Mesenchymal stem cell (in vitro differentiated cells and primary cell): ENCODE data around the gene SPRTN.

ENCODE experiments used
- DNase-seq: peaks from one replicate; pipeline ENCODE4 v3.0.0-alpha.2; 2013
- H2AFZ ChIP-seq: one replicate; pipeline ENCODE4 v1.6.1; 2013; ENCODE audit warnings: low read depth, mild to moderate bottlenecking, control low read depth, inconsistent platforms, low read length, moderate library complexity
- H2AK5ac ChIP-seq: 2 replicates; pipeline ENCODE4 v1.6.1; 2013; ENCODE audit warnings: low read length, moderate library complexity, mild to moderate bottlenecking, inconsistent platforms; ENCODE audit not compliant: severe bottlenecking
- H2BK120ac ChIP-seq: one replicate; pipeline ENCODE4 v1.6.1; 2013; ENCODE audit warnings: low read depth, mild to moderate bottlenecking, inconsistent platforms, low read length, moderate library complexity
- H2BK12ac ChIP-seq, 2 experiments: one replicate each; pipeline ENCODE4 v1.6.1; 2013; ENCODE audit warnings: inconsistent platforms in 2 of 2, low read length in 2 of 2, mild to moderate bottlenecking in 2 of 2, moderate library complexity in 2 of 2, control low read depth in 1 of 2
- H2BK15ac ChIP-seq: one replicate; pipeline ENCODE4 v1.6.1; 2013; ENCODE audit warnings: mild to moderate bottlenecking, low read depth, inconsistent platforms; ENCODE audit not compliant: poor library complexity, severe bottlenecking
- H2BK5ac ChIP-seq: 2 replicates; pipeline ENCODE4 v1.6.1; 2013; ENCODE audit warnings: low read depth, mild to moderate bottlenecking, low read length, control low read depth, inconsistent platforms; ENCODE audit not compliant: poor library complexity, severe bottlenecking
- H3K14ac ChIP-seq, 2 experiments: one replicate each; pipeline ENCODE4 v1.6.1; 2013; ENCODE audit warnings: inconsistent platforms in 2 of 2, low read length in 2 of 2, control low read depth in 1 of 2, mild to moderate bottlenecking in 1 of 2, moderate library complexity in 1 of 2
- H3K18ac ChIP-seq, 2 experiments: one replicate each; pipeline ENCODE4 v1.6.1; 2013; ENCODE audit warnings: inconsistent platforms in 2 of 2, low read length in 2 of 2, control low read depth in 1 of 2, low read depth in 1 of 2, mild to moderate bottlenecking in 1 of 2
- H3K23ac ChIP-seq, 2 experiments: one replicate each; pipeline ENCODE4 v1.6.1; 2013; ENCODE audit warnings: inconsistent platforms in 2 of 2, low read length in 2 of 2, mild to moderate bottlenecking in 2 of 2, moderate library complexity in 2 of 2, control low read depth in 1 of 2
- H3K27ac ChIP-seq: 2 replicates; pipeline ENCODE4 v1.5.1; 2013; ENCODE audit warnings: mild to moderate bottlenecking, moderate library complexity, low read length, control low read depth, inconsistent platforms; ENCODE audit not compliant: poor library complexity, severe bottlenecking
- H3K27me3 ChIP-seq, 2 experiments: 2 replicates each; pipeline versions ENCODE4 v1.6.1 to v1.7.0; 2013; ENCODE audit warnings: low read length in 2 of 2, mild to moderate bottlenecking in 2 of 2, moderate library complexity in 2 of 2, control low read depth in 1 of 2, inconsistent platforms in 1 of 2; ENCODE audit not compliant: control insufficient read depth in 1 of 2, insufficient read depth in 1 of 2
- H3K36me3 ChIP-seq, 2 experiments: 2 replicates each; pipeline versions ENCODE4 v1.6.1 to v1.7.0; 2013; ENCODE audit warnings: low read length in 2 of 2, control low read depth in 1 of 2, inconsistent platforms in 1 of 2, low read depth in 1 of 2, mild to moderate bottlenecking in 1 of 2; ENCODE audit not compliant: insufficient read depth in 2 of 2, control insufficient read depth in 1 of 2
- H3K4ac ChIP-seq, 2 experiments: one replicate each; pipeline ENCODE4 v1.6.1; 2013; ENCODE audit warnings: inconsistent platforms in 2 of 2, low read length in 2 of 2, mild to moderate bottlenecking in 2 of 2, moderate library complexity in 2 of 2, control low read depth in 1 of 2, low read depth in 1 of 2
- H3K4me1 ChIP-seq: 2 replicates; pipeline ENCODE4 v1.6.1; 2013; ENCODE audit warnings: low read depth, low read length, control low read depth; ENCODE audit not compliant: control insufficient read depth, insufficient read depth
- H3K4me2 ChIP-seq: 2 replicates; pipeline ENCODE4 v1.6.1; 2013; ENCODE audit warnings: low read length, mild to moderate bottlenecking, inconsistent platforms; ENCODE audit not compliant: poor library complexity, severe bottlenecking
- H3K4me3 ChIP-seq, 2 experiments: 2 replicates each; pipeline versions ENCODE4 v1.5.1 to v1.7.0; 2013; ENCODE audit warnings: low read length in 2 of 2, mild to moderate bottlenecking in 2 of 2, control low read depth in 1 of 2, low read depth in 1 of 2; ENCODE audit not compliant: insufficient read depth in 1 of 2
- H3K79me1 ChIP-seq: replicated peaks from 2 replicates; pipeline ENCODE4 v1.6.1; 2013; ENCODE audit warnings: mild to moderate bottlenecking, control low read depth, low read length, inconsistent platforms; ENCODE audit not compliant: poor library complexity, severe bottlenecking
- H3K9ac ChIP-seq: 2 replicates; pipeline ENCODE4 v1.7.0; 2013; ENCODE audit warnings: mild to moderate bottlenecking, low read length, moderate library complexity
- H3K9me3 ChIP-seq: 2 replicates; pipeline ENCODE4 v1.7.0; 2013; ENCODE audit warnings: mild to moderate bottlenecking, low read length; ENCODE audit not compliant: control insufficient read depth
- H4K8ac ChIP-seq: one replicate; pipeline ENCODE4 v1.6.1; 2013; ENCODE audit warnings: inconsistent platforms, mild to moderate bottlenecking, low read length, moderate library complexity
- H4K91ac ChIP-seq: one replicate; pipeline ENCODE4 v1.6.1; 2013; ENCODE audit warnings: mild to moderate bottlenecking, low read length, inconsistent platforms
- WGBS: methylation state at CpG from one replicate; pipeline ENCODE4 v1.1.7; 2013; ENCODE audit warnings: mixed read lengths; 5-methylcytosine and 5-hydroxymethylcytosine counted together

The SPRTN gene

DNA sequence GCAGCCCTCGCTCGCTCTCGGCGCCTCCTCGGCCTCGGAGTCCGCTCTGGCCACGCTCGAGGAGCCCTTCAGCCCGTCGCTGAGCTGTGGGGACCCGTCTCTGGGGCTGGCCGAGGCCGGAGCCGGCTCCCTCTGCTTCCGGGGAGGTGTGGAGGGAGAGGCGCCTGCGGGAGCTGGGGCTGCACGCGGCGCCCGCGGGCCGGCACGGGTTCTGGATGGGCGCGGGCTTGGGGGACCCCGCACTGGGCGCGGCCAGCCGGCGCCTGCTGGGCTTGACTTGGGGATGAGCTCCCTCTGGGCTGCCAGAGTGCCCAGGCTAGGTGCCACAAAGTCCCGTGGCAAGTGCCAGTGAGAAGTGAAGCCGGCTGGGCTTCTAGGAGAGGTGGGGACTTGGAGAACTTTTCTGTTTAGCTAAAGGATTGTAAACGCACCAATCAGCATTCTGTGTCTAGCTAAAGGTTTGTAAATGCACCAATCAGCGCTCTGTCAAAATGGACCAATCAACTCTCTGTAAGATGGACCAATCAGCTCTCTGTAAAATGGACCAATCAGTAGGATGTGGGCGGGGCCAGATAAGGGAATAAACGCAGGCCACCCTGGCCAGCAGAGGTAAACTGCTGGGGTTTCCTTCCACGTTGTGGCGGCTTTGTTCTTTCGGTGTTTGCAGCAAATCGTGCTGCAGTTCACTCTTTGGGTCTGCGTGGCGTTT lies 20.6 kb upstream of the SPRTN start:
- Histone ChIP-seq H3K23ac (no peak overlapping the region), H3K27ac (no peak overlapping the region), H3K14ac (no peak overlapping the region), H3K4ac (no peak overlapping the region), H3K4me3 (no peak overlapping the region), H3K4me1 (no peaks in the 10 kb centered on the region), H2AFZ (no peak overlapping the region), H2BK120ac (no peak overlapping the region), H3K9me3 (no peaks in the 10 kb centered on the region), H3K27me3 (no peaks in the 10 kb centered on the region), H3K79me1 (no peaks in the 10 kb centered on the region), H3K36me3 (no peaks in the 10 kb centered on the region), H4K8ac (no peak overlapping the region), H3K18ac (no peak overlapping the region), H2BK15ac (no peak overlapping the region), H4K91ac (no peak overlapping the region), H3K4me2 (no peak overlapping the region), H2BK5ac (no peak overlapping the region), H2BK12ac (no peak overlapping the region), H3K9ac (no peak overlapping the region), H2AK5ac (no peak overlapping the region)
- DNase-seq, result no peak
- 93% methylated on average over 44 of the region's 44 CpGs for WGBS

GRCh38 chr1:231318015-231318355 lies 20.1 kb upstream of the SPRTN start:
- no peak overlapping the region for H3K4ac ChIP-seq
- WGBS, result 97% methylated on average over 13 of the region's 15 CpGs
- H3K27ac ChIP-seq, result no peak overlapping the region
- no peak overlapping the region for H2BK5ac ChIP-seq
- no peak overlapping the region for H2BK15ac ChIP-seq
- no peak overlapping the region for H3K14ac ChIP-seq
- H3K36me3 ChIP-seq, result no peaks in the 10 kb centered on the region
- H3K23ac ChIP-seq, result no peak overlapping the region
- H3K27me3 ChIP-seq, result no peaks in the 10 kb centered on the region
- H2AK5ac ChIP-seq, result no peak overlapping the region
- no peak overlapping the region for H4K8ac ChIP-seq
- no peak overlapping the region for H3K9ac ChIP-seq
- no peak overlapping the region for H3K4me2 ChIP-seq
- H3K4me3 ChIP-seq, result no peak overlapping the region
- no peak overlapping the region for H2BK12ac ChIP-seq
- no peaks in the 10 kb centered on the region for H3K79me1 ChIP-seq
- H2BK120ac ChIP-seq, result no peak overlapping the region
- H3K4me1 ChIP-seq, result no peaks in the 10 kb centered on the region
- H2AFZ ChIP-seq, result no peak overlapping the region
- no peak for DNase-seq
- no peak overlapping the region for H4K91ac ChIP-seq
- H3K9me3 ChIP-seq, result no peaks in the 10 kb centered on the region
- no peak overlapping the region for H3K18ac ChIP-seq

DNA sequence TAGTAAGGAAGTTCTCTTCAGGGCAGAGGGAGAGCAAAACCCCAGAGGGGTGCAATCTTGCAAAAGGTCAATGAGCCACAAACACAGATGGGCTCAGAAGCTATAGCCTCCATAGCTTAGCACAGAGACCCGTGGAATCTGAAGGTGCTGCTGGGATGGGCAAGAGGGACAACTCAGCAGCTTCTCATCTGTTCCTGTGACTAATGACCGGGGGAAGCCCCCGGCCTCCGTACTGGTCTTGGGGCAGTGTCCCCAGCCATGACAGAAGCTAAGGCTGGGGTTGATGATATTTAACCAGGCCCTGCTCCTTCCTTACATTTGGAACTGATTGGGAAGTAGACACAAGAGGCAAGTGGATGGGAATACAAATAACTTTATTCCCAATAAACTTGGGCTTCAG lies 19.5 kb upstream of the SPRTN start:
- H3K9me3 ChIP-seq, result no peaks in the 10 kb centered on the region
- H4K8ac ChIP-seq, result no peak overlapping the region
- H3K14ac ChIP-seq, result no peak overlapping the region
- 82% methylated on average over 4 of the region's 4 CpGs for WGBS
- H2BK12ac ChIP-seq, result no peak overlapping the region
- no peaks in the 10 kb centered on the region for H3K79me1 ChIP-seq
- H3K27me3 ChIP-seq, result no peaks in the 10 kb centered on the region
- no peaks in the 10 kb centered on the region for H3K36me3 ChIP-seq
- H2BK120ac ChIP-seq, result no peak overlapping the region
- no peak overlapping the region for H3K18ac ChIP-seq
- no peak overlapping the region for H3K4me3 ChIP-seq
- no peak overlapping the region for H3K27ac ChIP-seq
- H3K4ac ChIP-seq, result no peak overlapping the region
- no peak overlapping the region for H3K4me2 ChIP-seq
- H4K91ac ChIP-seq, result no peak overlapping the region
- no peak overlapping the region for H2BK15ac ChIP-seq
- no peaks in the 10 kb centered on the region for H3K4me1 ChIP-seq
- H2AFZ ChIP-seq, result no peak overlapping the region
- no peak for DNase-seq
- H3K23ac ChIP-seq, result no peak overlapping the region
- no peak overlapping the region for H2BK5ac ChIP-seq
- H3K9ac ChIP-seq, result no peak overlapping the region
- H2AK5ac ChIP-seq, result no peak overlapping the region

DNA sequence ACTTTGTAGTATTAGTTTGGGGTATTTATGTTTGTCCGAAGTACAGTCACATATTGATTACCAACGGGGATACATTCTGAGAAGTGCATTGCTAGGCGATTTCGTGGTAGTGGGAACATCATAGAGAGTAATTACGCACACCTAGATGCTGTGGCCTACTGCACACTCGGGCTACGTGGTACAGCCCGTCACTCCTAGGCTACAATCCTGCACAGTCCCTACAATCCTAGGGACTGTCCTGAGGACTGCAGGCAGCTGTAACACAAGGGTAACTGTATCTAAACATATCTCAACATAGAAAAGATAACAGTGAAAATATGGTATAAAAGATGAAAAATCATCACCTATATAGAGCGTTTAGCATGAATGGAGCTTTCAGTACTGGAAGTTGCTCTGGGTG lies 19.0 kb upstream of the SPRTN start:
- Histone ChIP-seq H4K8ac (no peak overlapping the region), H3K4me1 (no peaks in the 10 kb centered on the region), H4K91ac (no peak overlapping the region), H2AK5ac (no peak overlapping the region), H3K4me3 (no peak overlapping the region), H2BK5ac (no peak overlapping the region), H3K23ac (no peak overlapping the region), H2BK12ac (no peak overlapping the region), H3K18ac (no peak overlapping the region), H3K4ac (no peak overlapping the region), H3K4me2 (no peak overlapping the region), H3K27ac (no peak overlapping the region), H2AFZ (no peak overlapping the region), H3K36me3 (no peaks in the 10 kb centered on the region), H3K79me1 (no peaks in the 10 kb centered on the region), H3K9ac (no peak overlapping the region), H3K14ac (no peak overlapping the region), H3K9me3 (no peaks in the 10 kb centered on the region), H2BK120ac (no peak overlapping the region), H2BK15ac (no peak overlapping the region), H3K27me3 (no peaks in the 10 kb centered on the region)
- DNase-seq, result no peak
- WGBS, result 98% methylated on average over 8 of the region's 9 CpGs
